ENCODE data around the gene B3GNT7.

- TF ChIP-seq MYNN (tag by site-specific recombination; IDR thresholded peaks at IDR 0.05; ENCODE audit: borderline replicate concordance): no peak
- TF ChIP-seq ZBTB26 (tag by site-specific recombination; optimal IDR thresholded peaks at IDR 0.05): no peak
Observed at GRCh38 chr2:231369580-231370428, 25.7 kb upstream of the B3GNT7 start.

All from HEK293 (cell line).